Loucy (cell line): Measurements from ENCODE around the gene C9orf72.

ENCODE experiments used
- CTCF ChIP-seq: fragments of 200-600 bp; sonication (generic); conservative IDR thresholded peaks from 2 replicates; pipeline ENCODE4 v1.5.1; 2014; ENCODE audit warnings: mild to moderate bottlenecking, antibody characterized with exemption, low read length
- EZH2phosphoT487 ChIP-seq: fragments of 200-600 bp; IDR thresholded peaks from 2 replicates; pipeline ENCODE4 v1.6.1; 2018; ENCODE audit warnings: antibody characterized with exemption, mild to moderate bottlenecking, moderate library complexity, borderline replicate concordance

- TF ChIP-seq EZH2phosphoT487 (no peak), CTCF (no peak)
Measured at GRCh38 chr9:27511771-27512170, 61.5 kb downstream of the C9orf72 start.
